DOHH2 (cell line): ENCODE measurements around the gene SCUBE2.

Experiments used
- CTCF ChIP-seq: fragments of 200-600 bp; sonication (generic); IDR thresholded peaks from one replicate; pipeline ENCODE4 v1.5.1; 2014; ENCODE audit warnings: antibody characterized with exemption, mild to moderate bottlenecking, low read depth, low read length; ENCODE audit not compliant: poor library complexity, severe bottlenecking
- EZH2phosphoT487 ChIP-seq: fragments of 200-600 bp; sonication (generic); IDR thresholded peaks from 2 replicates; pipeline ENCODE4 v1.6.1; 2017; ENCODE audit warnings: borderline replicate concordance, mild to moderate bottlenecking, antibody characterized with exemption, low read length, moderate library complexity, mixed read lengths

- TF ChIP-seq CTCF (no peak), EZH2phosphoT487 (no peak)
Observed at GRCh38 chr11:9076661-9077060, 14.7 kb downstream of the SCUBE2 start.
